GOT3 (cell line): ENCODE results near the gene RAB8B.

Source experiments
- DNase-seq: peaks from one replicate; lab custom pipeline; 2025; ENCODE audit warnings: mixed read lengths; lab: John Stamatoyannopoulos, UW

Gene RAB8B

GRCh38 chr15:63185206-63185605 is 4.2 kb upstream of the RAB8B start:
- DNase-seq = no peak

- no peak for DNase-seq
Measured at GRCh38 chr15:63186065-63186464, 3.3 kb upstream of the RAB8B start.

- DNase-seq = no peak
Measured at GRCh38 chr15:63187589-63188226, 1.7 kb upstream of the RAB8B start.

- DNase-seq = no peak
Measured at GRCh38 chr15:63188247-63188925, 1.0 kb upstream of the RAB8B start.

- no peak for DNase-seq
Measured at GRCh38 chr15:63189941-63190768, 749 bp downstream of the RAB8B start.

- DNase-seq = no peak
Measured at GRCh38 chr15:63190769-63191649, 1.6 kb downstream of the RAB8B start.

- DNase-seq = no peak
Measured at GRCh38 chr15:63191895-63192618, 2.7 kb downstream of the RAB8B start.

GRCh38 chr15:63192619-63193206 is 3.3 kb downstream of the RAB8B start:
- no peak for DNase-seq

GRCh38 chr15:63194302-63194701 is 4.9 kb downstream of the RAB8B start:
- no peak for DNase-seq

GRCh38 chr15:63194880-63195568 is 5.6 kb downstream of the RAB8B start:
- DNase-seq = no peak

GRCh38 chr15:63195569-63196015 is 6.2 kb downstream of the RAB8B start:
- DNase-seq = no peak

- DNase-seq = no peak
Measured at GRCh38 chr15:63196842-63197241, 7.4 kb downstream of the RAB8B start.

GRCh38 chr15:63197626-63198025 is 8.2 kb downstream of the RAB8B start:
- DNase-seq = no peak

- DNase-seq = no peak
Measured at GRCh38 chr15:63198371-63199250, 9.2 kb downstream of the RAB8B start.

GRCh38 chr15:63200464-63201249 is 11.3 kb downstream of the RAB8B start:
- no peak for DNase-seq

- no peak for DNase-seq
Measured at GRCh38 chr15:63202861-63203260, 13.5 kb downstream of the RAB8B start.

- DNase-seq = no peak
Measured at GRCh38 chr15:63203451-63204090, 14.2 kb downstream of the RAB8B start.

- DNase-seq = no peak
Measured at GRCh38 chr15:63206079-63206478, 16.7 kb downstream of the RAB8B start.
